Nephron (organoid): ENCODE data around the gene VMP1.
"Not testable (repeated sequence)": the region's sequence is repeated elsewhere in the genome, so short reads cannot be mapped to it uniquely, and the experiment has no call there.

Experiments
- H3K27ac Mint-ChIP-seq, 3 experiments: 2 replicates each; pipeline ENCODE4 v1.8.0; 2020; ENCODE audit warnings: mixed read lengths in 3 of 3, mild to moderate bottlenecking in 2 of 3, moderate library complexity in 1 of 3
- H3K27me3 Mint-ChIP-seq: 2 replicates; pipeline ENCODE4 v1.8.0; 2021; ENCODE audit warnings: low read depth, mild to moderate bottlenecking, moderate library complexity, mixed read lengths
- H3K36me3 Mint-ChIP-seq: 2 replicates; pipeline ENCODE4 v1.8.0; 2020; ENCODE audit warnings: low read depth, mixed read lengths
- H3K4me1 Mint-ChIP-seq: 2 replicates; pipeline ENCODE4 v1.8.0; 2020; ENCODE audit warnings: mixed read lengths
- H3K4me3 Mint-ChIP-seq, 3 experiments: 2 replicates each; pipeline ENCODE4 v1.8.0; 2020; ENCODE audit warnings: mild to moderate bottlenecking in 3 of 3, mixed read lengths in 3 of 3, moderate library complexity in 2 of 3
- H3K9me3 Mint-ChIP-seq: 2 replicates; pipeline ENCODE4 v1.8.0; 2020; ENCODE audit warnings: mixed read lengths
- CTCF ChIP-seq, 3 experiments: fragments of 200-600 bp; sonication (generic); IDR thresholded peaks; one replicate each; pipeline ENCODE4 v1.5.0; 2021; ENCODE audit warnings: antibody characterized with exemption in 3 of 3; ENCODE audit not compliant: unreplicated experiment in 3 of 3

The VMP1 gene

GRCh38 chr17:59776577-59776976 is 69.1 kb downstream of the VMP1 start:
- TF ChIP-seq CTCF (IDR thresholded peaks at IDR 0.05; ENCODE audit: unreplicated experiment in 3 of 3): no peak
- no peak overlapping the region for H3K27ac Mint-ChIP-seq
- peaks cover 49% of the 10 kb centered on the region for H3K36me3 Mint-ChIP-seq
- no peak overlapping the region for H3K4me3 Mint-ChIP-seq
- peaks cover 5% of the 10 kb centered on the region for H3K9me3 Mint-ChIP-seq
- no peaks in the 10 kb centered on the region for H3K4me1 Mint-ChIP-seq
- H3K27me3 Mint-ChIP-seq: peaks cover 4% of the 10 kb centered on the region

- no peak for TF ChIP-seq CTCF (IDR thresholded peaks at IDR 0.05; ENCODE audit: unreplicated experiment in 3 of 3)
- Mint-ChIP-seq H3K9me3 (peaks cover 5% of the 10 kb centered on the region), H3K27me3 (peaks cover 4% of the 10 kb centered on the region), H3K36me3 (peaks cover 49% of the 10 kb centered on the region), H3K4me3 (no peak overlapping the region), H3K4me1 (no peaks in the 10 kb centered on the region), H3K27ac (no peak overlapping the region)
Measured at GRCh38 chr17:59777033-59777432, 69.6 kb downstream of the VMP1 start.

GRCh38 chr17:59778996-59779395 is 71.5 kb downstream of the VMP1 start:
- Mint-ChIP-seq H3K27me3 (peaks cover 4% of the 10 kb centered on the region), H3K36me3 (peaks cover 49% of the 10 kb centered on the region), H3K9me3 (peaks cover 5% of the 10 kb centered on the region), H3K27ac (no peak overlapping the region), H3K4me3 (no peak overlapping the region), H3K4me1 (peaks cover 9% of the 10 kb centered on the region)
- TF ChIP-seq CTCF (IDR thresholded peaks at IDR 0.05; ENCODE audit: unreplicated experiment in 3 of 3): no peak

- TF ChIP-seq CTCF (IDR thresholded peaks at IDR 0.05; ENCODE audit: unreplicated experiment in 3 of 3): no peak
- peaks cover 4% of the 10 kb centered on the region for H3K27me3 Mint-ChIP-seq
- peaks cover 47% of the 10 kb centered on the region for H3K36me3 Mint-ChIP-seq
- H3K9me3 Mint-ChIP-seq: peaks cover 5% of the 10 kb centered on the region
- peaks cover 14% of the 10 kb centered on the region for H3K4me1 Mint-ChIP-seq
- no peak overlapping the region for H3K27ac Mint-ChIP-seq
- H3K4me3 Mint-ChIP-seq: no peak overlapping the region
Measured at GRCh38 chr17:59779521-59779920, 72.1 kb downstream of the VMP1 start.

GRCh38 chr17:59780548-59780947 is 73.1 kb downstream of the VMP1 start:
- not testable (repeated sequence) for H3K4me3 Mint-ChIP-seq, H3K9me3 Mint-ChIP-seq, H3K27ac Mint-ChIP-seq, H3K27me3 Mint-ChIP-seq
- H3K4me1 Mint-ChIP-seq: peaks cover 15% of the 10 kb centered on the region
- peaks cover 42% of the 10 kb centered on the region for H3K36me3 Mint-ChIP-seq

GRCh38 chr17:59783221-59784047 is 76.0 kb downstream of the VMP1 start:
- no peak for TF ChIP-seq CTCF (IDR thresholded peaks at IDR 0.05; ENCODE audit: unreplicated experiment in 3 of 3)
- H3K4me1 Mint-ChIP-seq: peaks cover 29% of the 10 kb centered on the region
- H3K9me3 Mint-ChIP-seq: no peaks in the 10 kb centered on the region
- no peaks in the 10 kb centered on the region for H3K27me3 Mint-ChIP-seq
- H3K4me3 Mint-ChIP-seq: no peak overlapping the region
- H3K36me3 Mint-ChIP-seq: peaks cover 20% of the 10 kb centered on the region
- H3K27ac Mint-ChIP-seq: peak overlapping the region; percentile 73 to 79 (median 74)
